ENCODE measurements around the gene ZNF213.
"Not testable (repeated sequence)": the region's sequence is repeated elsewhere in the genome, so short reads cannot be mapped to it uniquely, and the experiment has no call there.

The ZNF213 gene

GRCh38 chr16:3133844-3134243 lies 985 bp upstream of the ZNF213 start:
- DNase-seq: no peak

GRCh38 chr16:3135126-3135715 lies 392 bp downstream of the ZNF213 start:
- peak; percentile 34 for DNase-seq

- DNase-seq: no peak
Measured at GRCh38 chr16:3137267-3137666, 2.4 kb downstream of the ZNF213 start.

GRCh38 chr16:3138342-3138741 lies 3.5 kb downstream of the ZNF213 start:
- no peak for DNase-seq

GRCh38 chr16:3138823-3139426 lies 4.1 kb downstream of the ZNF213 start:
- no peak for DNase-seq

- DNase-seq: not testable (repeated sequence)
Measured at GRCh38 chr16:3139561-3139960, 4.7 kb downstream of the ZNF213 start.

- no peak for DNase-seq
Measured at GRCh38 chr16:3140603-3141427, 6.0 kb downstream of the ZNF213 start.

- no peak for DNase-seq
Measured at GRCh38 chr16:3141781-3142311, 7.0 kb downstream of the ZNF213 start.

- DNase-seq: no peak
Measured at GRCh38 chr16:3142327-3142726, 7.5 kb downstream of the ZNF213 start.

GRCh38 chr16:3142770-3143169 lies 7.9 kb downstream of the ZNF213 start:
- no peak for DNase-seq

- no peak for DNase-seq
Measured at GRCh38 chr16:3143189-3143588, 8.4 kb downstream of the ZNF213 start.

GRCh38 chr16:3143598-3144320 lies 8.9 kb downstream of the ZNF213 start:
- no peak for DNase-seq

GRCh38 chr16:3144321-3144983 lies 9.6 kb downstream of the ZNF213 start:
- no peak for DNase-seq

GRCh38 chr16:3145151-3145550 lies 10.3 kb downstream of the ZNF213 start:
- no peak for DNase-seq

GRCh38 chr16:3145660-3146059 lies 10.8 kb downstream of the ZNF213 start:
- no peak for DNase-seq

- DNase-seq: no peak
Measured at GRCh38 chr16:3147046-3147756, 12.4 kb downstream of the ZNF213 start.

GRCh38 chr16:3147757-3148104 lies 12.9 kb downstream of the ZNF213 start:
- DNase-seq: no peak

GRCh38 chr16:3148256-3149192 lies 13.7 kb downstream of the ZNF213 start:
- DNase-seq: no peak

- no peak for DNase-seq
Measured at GRCh38 chr16:3149193-3149530, 14.3 kb downstream of the ZNF213 start.

- peak; percentile 73 for DNase-seq
Measured at GRCh38 chr16:3149630-3150345, 15.0 kb downstream of the ZNF213 start.

All from activated CD4-positive, alpha-beta T cell treated with anti-CD3 and anti-CD28 coated beads, Interleukin-2, Interleukin-6, amounts not matched to agents 100 ng/mL and 50 ng/mL, durations not matched to agents 16 hours and 8 hours (primary cell).